Measurements from ENCODE around the gene WHRN.

DNA sequence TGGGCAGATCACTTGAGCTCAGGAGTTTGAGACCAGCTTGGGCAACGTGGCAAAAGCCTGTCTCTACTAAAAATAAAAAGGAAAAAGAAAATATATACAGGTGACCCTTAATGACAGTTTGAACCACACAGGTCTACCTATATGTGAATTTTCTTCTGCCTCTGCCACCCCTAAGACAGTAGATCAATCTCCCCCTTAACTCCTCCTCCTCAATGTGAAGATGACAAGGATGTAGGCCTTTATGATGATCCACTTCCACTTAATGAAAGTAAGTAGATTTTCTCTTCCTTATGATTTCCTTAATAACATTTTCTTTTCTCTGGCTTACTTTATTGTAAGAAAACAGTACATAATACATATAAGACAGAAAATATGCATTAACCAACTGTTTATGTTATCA lies 120.9 kb downstream of the WHRN start:
- TF ChIP-seq, protein P1, sequence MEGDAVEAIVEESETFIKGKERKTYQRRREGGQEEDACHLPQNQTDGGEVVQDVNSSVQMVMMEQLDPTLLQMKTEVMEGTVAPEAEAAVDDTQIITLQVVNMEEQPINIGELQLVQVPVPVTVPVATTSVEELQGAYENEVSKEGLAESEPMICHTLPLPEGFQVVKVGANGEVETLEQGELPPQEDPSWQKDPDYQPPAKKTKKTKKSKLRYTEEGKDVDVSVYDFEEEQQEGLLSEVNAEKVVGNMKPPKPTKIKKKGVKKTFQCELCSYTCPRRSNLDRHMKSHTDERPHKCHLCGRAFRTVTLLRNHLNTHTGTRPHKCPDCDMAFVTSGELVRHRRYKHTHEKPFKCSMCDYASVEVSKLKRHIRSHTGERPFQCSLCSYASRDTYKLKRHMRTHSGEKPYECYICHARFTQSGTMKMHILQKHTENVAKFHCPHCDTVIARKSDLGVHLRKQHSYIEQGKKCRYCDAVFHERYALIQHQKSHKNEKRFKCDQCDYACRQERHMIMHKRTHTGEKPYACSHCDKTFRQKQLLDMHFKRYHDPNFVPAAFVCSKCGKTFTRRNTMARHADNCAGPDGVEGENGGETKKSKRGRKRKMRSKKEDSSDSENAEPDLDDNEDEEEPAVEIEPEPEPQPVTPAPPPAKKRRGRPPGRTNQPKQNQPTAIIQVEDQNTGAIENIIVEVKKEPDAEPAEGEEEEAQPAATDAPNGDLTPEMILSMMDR (IDR thresholded peaks at IDR 0.05), result no peak
- TF ChIP-seq EZH2 (IDR thresholded peaks at IDR 0.05), result no peak
